ENCODE results near the gene PIK3R5.

DNA sequence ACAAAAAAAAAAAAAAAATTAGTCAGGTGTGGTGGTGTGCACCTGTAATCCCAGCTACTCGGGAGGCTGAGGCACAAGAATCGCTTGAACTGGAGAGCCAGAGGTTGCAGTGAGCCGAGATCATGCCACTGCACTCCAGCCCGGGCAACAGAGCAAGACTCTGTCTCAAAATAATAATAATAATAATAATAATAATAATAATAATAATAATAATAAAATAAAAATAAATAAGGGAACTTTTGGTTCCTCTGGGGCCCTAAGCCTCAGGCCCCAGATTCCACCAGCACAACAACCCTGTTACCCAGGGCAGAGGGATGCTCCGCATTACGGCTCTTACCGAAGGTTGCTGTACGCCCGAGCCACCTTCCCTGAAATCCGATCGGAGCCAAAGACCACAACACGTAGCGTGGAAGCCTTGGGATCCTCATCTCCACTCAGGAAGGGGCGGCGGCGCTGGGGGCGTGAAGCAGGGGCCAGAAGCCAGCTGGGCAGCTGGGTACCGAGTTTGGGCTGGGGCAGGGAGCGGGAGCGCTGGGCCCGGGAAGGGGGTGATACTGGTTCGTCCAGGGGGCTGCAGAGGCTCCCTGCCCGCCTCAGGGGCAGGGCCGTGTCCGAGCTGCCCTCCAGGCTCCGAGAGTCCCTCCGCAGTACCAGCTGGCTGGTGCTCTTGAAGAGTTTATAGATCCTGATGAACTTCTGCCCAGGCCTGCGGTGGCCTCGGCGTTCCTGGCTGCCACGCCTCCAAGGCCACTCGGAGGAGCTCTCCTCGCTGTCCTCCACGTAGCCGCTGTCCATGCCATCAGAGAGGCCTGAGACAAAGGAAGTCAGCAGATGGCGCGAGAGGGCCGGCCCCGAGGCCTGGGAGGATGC is 77.4 kb downstream of the PIK3R5 start:
- TF ChIP-seq, protein P1, sequence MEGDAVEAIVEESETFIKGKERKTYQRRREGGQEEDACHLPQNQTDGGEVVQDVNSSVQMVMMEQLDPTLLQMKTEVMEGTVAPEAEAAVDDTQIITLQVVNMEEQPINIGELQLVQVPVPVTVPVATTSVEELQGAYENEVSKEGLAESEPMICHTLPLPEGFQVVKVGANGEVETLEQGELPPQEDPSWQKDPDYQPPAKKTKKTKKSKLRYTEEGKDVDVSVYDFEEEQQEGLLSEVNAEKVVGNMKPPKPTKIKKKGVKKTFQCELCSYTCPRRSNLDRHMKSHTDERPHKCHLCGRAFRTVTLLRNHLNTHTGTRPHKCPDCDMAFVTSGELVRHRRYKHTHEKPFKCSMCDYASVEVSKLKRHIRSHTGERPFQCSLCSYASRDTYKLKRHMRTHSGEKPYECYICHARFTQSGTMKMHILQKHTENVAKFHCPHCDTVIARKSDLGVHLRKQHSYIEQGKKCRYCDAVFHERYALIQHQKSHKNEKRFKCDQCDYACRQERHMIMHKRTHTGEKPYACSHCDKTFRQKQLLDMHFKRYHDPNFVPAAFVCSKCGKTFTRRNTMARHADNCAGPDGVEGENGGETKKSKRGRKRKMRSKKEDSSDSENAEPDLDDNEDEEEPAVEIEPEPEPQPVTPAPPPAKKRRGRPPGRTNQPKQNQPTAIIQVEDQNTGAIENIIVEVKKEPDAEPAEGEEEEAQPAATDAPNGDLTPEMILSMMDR (conservative IDR thresholded peaks at IDR 0.05 in 1 of 2, IDR thresholded peaks at IDR 0.05 in 1 of 2; ENCODE audit: low read depth in 1 of 2, low read length in 2 of 2): peak; percentile 46 to 56
- no peak for TF ChIP-seq EZH2 (IDR thresholded peaks at IDR 0.05; ENCODE audit: low read length, missing control alignments)

Measured in fibroblast of lung (primary cell).